Measurements from ENCODE around the gene HS3ST6.
"Not testable (repeated sequence)": the region's sequence is repeated elsewhere in the genome, so short reads cannot be mapped to it uniquely, and the experiment has no call there.

The HS3ST6 gene

GRCh38 chr16:1926271-1926670, 8.1 kb upstream of the HS3ST6 start:
- no peak for DNase-seq (ENCODE audit: low read depth in 3 of 3)

GRCh38 chr16:1924095-1924494, 5.9 kb upstream of the HS3ST6 start:
- DNase-seq (ENCODE audit: low read depth in 3 of 3) = no peak

- no peak for DNase-seq (ENCODE audit: low read depth in 3 of 3)
Observed at GRCh38 chr16:1923299-1924034, 5.3 kb upstream of the HS3ST6 start.

- no peak for DNase-seq (ENCODE audit: low read depth in 3 of 3)
Observed at GRCh38 chr16:1922357-1922756, 4.1 kb upstream of the HS3ST6 start.

- no peak for DNase-seq (ENCODE audit: low read depth in 3 of 3)
Observed at GRCh38 chr16:1920727-1921171, 2.5 kb upstream of the HS3ST6 start.

- not testable (repeated sequence) for DNase-seq (ENCODE audit: low read depth in 3 of 3)
Observed at GRCh38 chr16:1920122-1920521, 1.9 kb upstream of the HS3ST6 start.

- DNase-seq (ENCODE audit: low read depth in 3 of 3) = no peak
Observed at GRCh38 chr16:1919327-1919998, 1.2 kb upstream of the HS3ST6 start.

- DNase-seq (ENCODE audit: low read depth in 3 of 3) = no peak
Observed at GRCh38 chr16:1917665-1918350, 407 bp downstream of the HS3ST6 start.

- no peak for DNase-seq (ENCODE audit: low read depth in 3 of 3)
Observed at GRCh38 chr16:1917056-1917664, 1.1 kb downstream of the HS3ST6 start.

- DNase-seq (ENCODE audit: low read depth in 3 of 3) = no peak
Observed at GRCh38 chr16:1916640-1916990, 1.6 kb downstream of the HS3ST6 start.

- no peak for DNase-seq (ENCODE audit: low read depth in 3 of 3)
Observed at GRCh38 chr16:1915732-1916639, 2.2 kb downstream of the HS3ST6 start.

- DNase-seq (ENCODE audit: low read depth in 3 of 3) = no peak
Observed at GRCh38 chr16:1914988-1915387, 3.2 kb downstream of the HS3ST6 start.

- no peak for DNase-seq (ENCODE audit: low read depth in 3 of 3)
Observed at GRCh38 chr16:1914084-1914608, 4.1 kb downstream of the HS3ST6 start.

GRCh38 chr16:1913327-1914083, 4.7 kb downstream of the HS3ST6 start:
- DNase-seq (ENCODE audit: low read depth in 3 of 3) = no peak

GRCh38 chr16:1912215-1912543, 6.0 kb downstream of the HS3ST6 start:
- no peak for DNase-seq (ENCODE audit: low read depth in 3 of 3)

GRCh38 chr16:1911467-1912214, 6.6 kb downstream of the HS3ST6 start:
- no peak for DNase-seq (ENCODE audit: low read depth in 3 of 3)

GRCh38 chr16:1909561-1910231, 8.5 kb downstream of the HS3ST6 start:
- no peak for DNase-seq (ENCODE audit: low read depth in 3 of 3)

GRCh38 chr16:1908983-1909382, 9.2 kb downstream of the HS3ST6 start:
- no peak for DNase-seq (ENCODE audit: low read depth in 3 of 3)

- DNase-seq (ENCODE audit: low read depth in 3 of 3) = no peak
Observed at GRCh38 chr16:1908184-1908583, 10.0 kb downstream of the HS3ST6 start.
